Kidney capillary endothelial cell (primary cell): ENCODE data around the gene TRANK1.
"Not testable (repeated sequence)": the region's sequence is repeated elsewhere in the genome, so short reads cannot be mapped to it uniquely, and the experiment has no call there.

Experiments used
- DNase-seq: peaks from one replicate; pipeline ENCODE4 v3.0.0-alpha.2; 2018; ENCODE audit warnings: low spot score

The TRANK1 gene

DNA sequence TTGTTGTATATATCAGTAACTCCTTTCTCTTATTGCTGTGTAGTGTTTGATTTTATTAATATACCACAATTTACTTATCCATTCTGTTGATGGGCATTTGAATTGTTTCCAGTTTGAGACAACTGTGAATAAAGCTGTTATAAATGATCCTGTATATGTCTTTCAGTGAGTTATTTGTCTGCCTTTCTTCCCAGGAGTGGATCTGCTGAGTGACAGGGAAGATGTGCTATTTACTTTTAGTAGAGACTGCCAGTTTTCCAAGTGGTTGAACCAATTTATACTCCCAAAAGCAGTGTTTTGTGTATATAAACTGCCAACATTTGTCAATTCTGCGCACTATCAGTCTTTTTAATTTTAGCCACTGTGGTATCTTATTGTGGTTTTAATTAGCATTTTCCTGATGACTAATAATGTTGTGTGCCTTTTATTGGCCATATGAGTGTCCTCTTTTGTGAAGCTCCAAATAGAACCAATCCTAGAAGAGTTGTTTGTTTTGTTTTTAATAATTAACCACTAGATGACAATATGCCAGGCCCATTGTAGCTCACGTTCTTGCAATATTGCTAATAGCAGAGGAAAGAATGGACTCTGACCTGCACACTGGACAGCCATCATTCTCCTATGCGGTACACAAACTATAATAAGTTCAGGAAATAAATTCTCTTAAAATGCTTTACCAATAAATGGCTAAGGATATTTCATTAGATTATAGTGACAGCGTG, 25.3 kb downstream of the TRANK1 start:
- no peak for DNase-seq

DNA sequence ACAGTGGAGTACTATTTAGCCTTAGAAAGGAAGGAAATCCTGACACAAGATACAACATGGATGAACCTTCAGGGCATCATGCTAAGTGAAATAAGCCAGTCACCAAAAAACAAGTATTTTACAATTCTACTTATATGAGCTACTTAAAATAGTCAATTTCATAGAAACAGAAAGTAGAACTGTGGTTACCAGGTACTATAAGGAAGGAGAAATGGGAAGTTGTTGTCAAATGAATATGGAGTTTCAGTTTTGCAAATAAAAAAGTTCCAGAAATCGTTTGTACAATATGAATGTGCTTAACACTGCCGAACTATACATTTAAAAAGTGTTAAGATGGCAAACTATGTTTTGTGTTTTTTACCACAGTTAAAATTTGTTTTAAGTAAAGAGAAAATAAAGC, 26.8 kb downstream of the TRANK1 start:
- no peak for DNase-seq

DNA sequence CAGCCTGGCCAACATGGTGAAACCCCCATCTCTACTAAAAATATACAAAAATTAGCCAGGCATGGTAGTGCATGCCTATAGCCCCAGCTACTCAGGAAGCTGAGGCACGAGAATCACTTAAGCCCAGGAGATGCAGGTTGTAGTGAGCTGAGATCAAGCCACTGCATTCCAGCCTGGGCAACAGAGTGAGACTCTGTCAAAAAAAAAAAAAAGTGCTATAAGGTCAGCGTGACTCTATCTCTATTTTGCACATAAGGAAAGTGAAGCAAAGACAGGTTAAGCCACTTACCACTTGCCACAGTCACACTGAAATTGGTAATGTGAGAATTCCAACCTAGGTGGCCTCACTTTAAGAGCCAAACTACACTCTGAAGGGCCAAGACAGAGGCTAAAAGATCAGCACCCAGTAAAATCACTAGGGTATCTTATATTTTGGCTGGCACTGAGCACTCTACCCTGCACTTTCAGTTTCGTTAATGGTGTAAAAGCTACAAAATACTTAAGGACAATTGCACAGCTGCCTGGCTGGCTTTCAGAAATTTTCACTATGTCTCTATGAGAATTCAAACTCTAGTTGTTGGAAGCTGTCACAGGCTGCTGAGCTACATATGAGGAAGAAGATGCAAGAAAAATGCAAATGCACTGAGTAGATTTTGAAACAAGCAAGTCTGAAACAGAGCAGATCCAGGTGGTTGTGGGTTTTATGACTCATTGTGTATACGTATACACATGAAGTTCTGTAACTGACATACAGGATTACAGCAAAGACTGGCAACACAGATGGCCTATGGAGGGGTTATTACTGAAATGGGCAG, 32.7 kb downstream of the TRANK1 start:
- DNase-seq, result no peak

DNA sequence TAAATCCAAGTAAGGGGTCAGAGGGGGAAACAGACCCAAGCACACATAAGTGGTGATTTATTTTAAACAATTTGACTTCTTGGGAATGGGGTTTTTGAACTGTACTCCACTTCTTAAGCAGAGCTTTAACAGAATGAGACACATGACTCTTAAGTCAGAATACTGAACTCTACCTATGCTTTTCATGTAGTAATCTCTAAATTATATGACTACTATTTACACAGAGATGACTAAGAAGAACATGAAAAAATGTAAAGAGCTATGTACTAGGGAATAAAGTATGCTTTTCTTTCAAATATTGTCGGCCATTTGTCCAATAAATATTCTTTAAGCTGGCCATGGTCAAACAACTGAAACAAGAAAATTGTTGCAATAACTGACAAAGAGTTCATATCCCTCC, 35.2 kb downstream of the TRANK1 start:
- no peak for DNase-seq

DNA sequence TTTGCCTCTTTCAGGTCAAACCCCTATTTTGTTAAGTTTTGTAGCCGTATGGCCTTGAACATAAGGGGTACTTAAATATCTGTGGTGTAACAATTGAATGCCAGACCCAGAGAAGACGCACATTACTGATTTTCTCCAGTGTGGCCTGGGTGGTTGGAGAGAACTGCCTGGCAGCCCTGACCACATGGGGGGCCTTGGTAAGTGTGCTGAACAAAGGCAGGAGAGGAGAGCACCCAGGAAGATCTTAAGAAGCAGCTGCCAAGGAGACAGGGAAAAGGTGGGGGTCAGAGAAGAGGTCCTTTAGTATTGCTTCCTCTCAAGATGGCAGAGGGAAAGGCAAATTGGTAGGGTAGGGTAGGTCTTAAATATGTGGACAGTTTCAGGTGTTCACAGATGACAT, 35.7 kb downstream of the TRANK1 start:
- no peak for DNase-seq

DNA sequence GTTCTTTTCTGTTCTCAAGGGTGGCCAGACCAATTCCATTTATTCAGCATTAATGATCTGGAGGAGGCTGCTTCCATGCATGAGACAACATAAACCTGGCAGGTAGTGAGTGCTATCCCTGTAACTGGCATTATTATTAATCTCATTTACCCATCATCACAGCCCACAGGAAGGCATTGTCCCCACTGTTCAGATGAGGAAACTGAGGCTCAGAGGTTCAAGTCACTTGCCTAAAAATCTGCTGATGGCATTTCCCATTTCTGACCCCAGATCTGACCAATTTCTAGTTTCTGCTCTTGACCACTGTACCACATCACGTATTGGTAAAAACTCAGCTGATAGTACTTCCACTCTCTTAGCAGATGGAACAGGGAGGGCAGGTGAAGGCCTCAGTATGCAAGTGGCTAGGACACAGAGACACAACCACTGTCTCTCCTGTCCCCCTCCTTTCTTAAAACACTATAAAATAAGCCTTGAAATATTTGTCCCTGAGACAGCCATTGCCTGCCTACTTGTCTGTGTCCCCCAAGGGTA, 36.1 kb downstream of the TRANK1 start:
- no peak for DNase-seq

DNA sequence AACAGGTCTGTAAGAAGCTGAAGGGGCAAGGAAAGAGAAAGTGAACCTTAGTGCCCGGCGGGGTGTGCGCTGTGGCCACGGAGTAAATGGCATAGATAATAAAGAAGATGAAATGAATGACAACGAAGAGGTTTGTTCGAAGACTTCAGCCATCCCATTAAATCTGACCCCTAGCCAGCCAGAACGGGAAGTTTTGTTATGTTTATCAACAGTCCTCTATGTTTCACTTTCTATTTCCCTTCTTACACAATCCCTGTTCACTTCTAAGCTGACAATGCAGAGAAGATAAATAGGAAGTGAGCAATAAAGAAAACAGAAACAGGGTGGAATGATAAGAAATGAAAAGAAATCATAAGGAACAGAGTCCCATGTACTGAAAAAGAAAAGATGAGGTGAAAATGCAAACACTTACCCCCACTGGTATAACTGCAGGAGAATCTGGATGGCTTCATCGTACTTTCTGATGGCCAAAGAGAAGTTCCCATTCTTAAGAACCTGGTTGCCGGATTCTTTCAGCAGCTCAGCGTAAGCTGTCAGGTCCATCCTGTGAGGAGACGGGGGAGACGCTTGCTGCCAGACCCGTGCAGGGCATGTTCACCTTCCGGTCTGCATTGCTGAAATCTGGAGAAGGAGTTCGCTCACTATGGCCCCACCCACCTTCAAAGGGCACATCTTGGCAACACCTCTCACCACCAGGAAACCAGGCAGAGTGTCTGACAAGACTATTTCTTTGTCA, 36.8 kb downstream of the TRANK1 start:
- DNase-seq, result peak; percentile 57

DNA sequence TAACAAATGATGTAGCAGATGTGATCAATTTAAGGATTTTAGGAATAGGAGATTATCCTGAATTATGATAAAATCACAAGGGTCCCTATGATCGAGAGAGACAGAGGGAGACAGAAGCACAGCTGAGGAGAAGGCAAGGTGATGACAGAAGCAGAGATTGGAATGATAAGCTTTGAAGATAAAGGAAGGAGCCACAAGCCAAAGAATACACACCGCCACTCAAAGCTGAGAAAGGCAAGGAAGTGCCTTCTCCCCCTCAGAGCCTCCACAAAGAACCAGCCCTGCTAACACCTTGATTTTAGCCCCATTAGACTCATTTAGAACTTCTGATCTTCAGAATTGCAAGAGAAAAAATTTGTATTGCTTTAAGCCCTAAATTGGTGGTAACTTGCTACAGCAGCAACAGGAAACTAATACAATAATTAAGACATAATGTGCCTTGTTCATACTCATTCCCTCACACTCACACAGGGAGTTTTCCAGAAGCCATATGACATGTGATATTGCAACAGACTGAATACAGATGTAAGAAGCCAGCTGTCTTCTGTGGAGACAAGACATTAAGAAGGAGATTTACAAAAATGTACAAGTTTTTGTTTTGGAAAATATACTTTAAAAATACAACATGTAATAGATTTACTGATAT, 38.2 kb downstream of the TRANK1 start:
- no peak for DNase-seq

DNA sequence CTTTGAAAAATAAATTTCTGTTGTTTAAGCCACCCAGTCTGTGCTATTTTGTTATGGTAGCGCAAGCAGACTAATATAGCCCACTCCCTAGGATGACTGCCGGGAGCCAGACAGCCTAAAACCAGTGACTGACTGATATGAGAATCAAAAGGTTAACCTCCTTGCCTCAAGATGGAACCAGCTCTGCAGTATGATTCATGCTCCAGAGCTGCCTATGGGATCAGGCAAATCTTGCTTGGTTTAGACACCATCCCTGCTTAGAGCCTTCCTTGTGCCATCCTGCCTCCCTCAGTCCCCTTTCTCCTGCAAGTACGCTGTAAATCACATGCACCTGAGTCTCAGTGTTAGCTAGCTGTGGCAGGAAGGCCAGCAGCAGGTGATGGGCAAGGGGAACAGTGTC, 39.3 kb downstream of the TRANK1 start:
- DNase-seq, result no peak

DNA sequence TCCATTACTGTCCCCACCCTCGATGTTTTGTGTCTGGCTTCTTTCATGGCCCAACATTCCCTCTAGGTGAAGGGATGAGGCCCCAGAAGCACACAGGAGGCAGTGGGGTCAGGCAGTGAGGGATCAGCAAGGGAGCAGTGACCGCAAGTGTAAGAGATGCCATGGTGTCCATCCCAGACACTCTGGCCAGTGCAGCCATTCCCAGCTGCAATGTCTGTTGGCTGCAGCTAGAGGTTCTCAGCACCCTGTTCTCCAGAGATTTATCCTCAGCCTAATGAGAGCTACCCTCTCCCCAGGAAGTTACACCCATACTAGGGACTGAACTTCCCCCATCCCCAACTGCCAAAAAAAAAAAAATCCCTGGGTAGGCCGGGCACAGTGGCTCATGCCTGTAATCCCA, 40.2 kb downstream of the TRANK1 start:
- DNase-seq, result no peak

DNA sequence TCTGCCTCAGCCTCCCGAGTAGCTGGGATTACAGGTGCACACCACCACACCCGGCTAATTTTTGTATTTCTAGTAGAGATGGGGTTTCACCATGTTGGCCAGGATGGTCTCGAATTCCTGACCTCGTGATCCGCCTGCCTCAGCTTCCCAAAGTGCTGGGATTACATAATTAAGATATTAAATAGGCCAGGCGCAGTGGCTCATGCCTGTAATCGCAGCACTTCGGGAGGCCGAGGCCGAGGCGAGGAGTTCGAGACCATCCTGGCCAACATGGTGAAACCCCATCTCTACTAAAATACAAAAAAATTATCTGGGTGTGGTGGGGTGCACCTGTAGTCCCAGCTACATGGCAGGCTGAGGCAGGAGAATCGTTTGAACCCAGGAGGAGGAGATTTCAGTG, 40.8 kb downstream of the TRANK1 start:
- not testable (repeated sequence) for DNase-seq

DNA sequence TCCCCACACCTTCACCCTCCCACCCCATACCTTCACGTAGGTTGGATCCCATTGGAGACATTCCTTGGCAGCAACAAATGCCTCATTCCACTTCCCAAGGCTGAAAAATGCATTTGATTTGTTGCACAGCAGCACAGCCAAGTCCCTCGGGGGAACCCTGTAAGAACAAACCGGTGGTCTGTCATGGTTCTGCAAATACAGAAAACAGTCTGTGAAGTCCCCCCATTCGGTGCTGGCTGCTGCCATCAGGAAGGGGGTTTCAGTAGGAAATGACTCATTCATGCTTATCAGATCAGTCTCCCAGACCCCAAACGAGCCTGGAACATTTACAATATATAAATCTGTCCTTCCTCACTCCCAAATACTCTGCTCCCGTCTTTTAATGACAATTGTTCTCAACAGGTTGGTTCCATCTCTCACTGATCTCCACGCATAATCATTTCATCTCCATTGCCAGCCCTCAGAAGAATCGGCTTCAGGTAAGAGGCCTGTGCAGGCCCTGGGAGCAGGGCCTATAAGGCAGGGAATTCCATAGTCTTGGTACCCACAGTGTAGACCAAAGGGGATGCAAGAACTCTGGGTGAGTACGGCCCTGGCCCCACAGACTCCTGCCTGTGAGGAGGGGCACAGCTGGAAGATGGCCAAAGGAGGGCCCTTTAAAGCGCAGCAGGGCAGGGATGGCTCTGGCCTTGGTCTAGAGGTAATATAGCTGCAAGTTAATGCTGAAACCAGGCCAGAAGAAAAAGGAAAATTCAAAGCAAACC, 41.6 kb downstream of the TRANK1 start:
- no peak for DNase-seq

DNA sequence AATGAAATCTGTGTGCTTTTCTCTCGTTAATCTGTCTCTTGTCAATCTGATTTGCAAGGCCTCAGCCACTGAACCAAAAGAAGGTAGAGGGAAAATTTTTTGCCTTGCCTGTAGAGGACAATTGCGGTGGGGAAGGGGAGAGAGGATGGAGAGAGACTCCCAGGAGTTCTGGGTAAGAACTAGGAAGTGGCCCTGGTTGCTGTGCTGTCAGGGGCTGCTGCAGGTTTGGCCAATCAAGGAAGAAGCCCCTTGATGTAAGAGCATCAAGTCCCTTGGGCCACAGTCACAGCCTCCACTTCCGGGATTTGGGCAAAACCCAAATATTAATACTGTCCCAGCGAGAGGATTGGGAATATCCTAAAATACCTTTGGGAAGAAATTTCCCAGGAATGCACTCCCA, 43.3 kb downstream of the TRANK1 start:
- DNase-seq, result no peak

DNA sequence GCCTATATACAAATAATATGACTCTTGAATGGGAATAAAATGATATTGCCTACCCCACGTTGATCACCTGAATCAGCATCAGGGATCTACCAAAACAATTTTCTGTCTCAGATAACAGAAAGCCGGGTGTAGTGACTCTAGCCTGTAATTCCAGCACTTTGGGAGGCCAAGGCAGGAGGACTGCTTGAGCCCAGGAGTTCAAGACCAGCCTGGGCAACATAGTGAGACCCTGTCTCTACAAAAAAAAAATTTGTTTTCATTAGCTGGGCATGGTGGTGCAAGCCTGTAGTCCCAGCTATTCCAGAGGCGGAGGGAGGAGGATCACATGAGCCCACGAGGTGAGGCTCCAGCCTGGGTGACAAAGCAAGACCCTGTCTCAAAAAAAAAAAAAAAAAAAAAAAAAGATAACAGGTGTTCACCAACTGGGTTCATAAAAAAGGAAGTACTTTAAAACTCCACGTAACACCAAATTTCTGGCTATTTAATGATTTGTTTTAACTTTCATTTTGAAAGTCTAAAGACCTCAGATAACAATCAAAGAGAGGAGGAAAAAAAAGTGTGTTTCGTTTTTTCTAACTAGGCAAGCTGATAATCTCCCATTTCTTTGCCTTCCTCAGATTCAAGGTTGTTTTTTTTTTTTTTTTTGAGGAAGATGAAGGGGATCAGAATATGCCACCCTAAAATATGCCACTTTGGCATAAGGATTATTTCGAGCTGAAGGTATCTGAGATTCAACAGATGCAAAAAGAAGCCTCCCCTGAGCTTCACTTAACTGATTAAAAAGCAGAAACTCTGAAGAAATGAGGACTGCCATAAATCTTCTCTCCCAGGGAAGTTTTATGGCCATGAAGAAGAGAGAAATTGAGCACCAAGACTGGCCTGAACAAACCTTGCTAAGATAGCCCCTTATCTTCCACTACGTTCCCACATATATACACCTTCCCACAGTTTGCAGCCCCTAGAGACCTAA, 44.1 kb downstream of the TRANK1 start:
- no peak for DNase-seq

DNA sequence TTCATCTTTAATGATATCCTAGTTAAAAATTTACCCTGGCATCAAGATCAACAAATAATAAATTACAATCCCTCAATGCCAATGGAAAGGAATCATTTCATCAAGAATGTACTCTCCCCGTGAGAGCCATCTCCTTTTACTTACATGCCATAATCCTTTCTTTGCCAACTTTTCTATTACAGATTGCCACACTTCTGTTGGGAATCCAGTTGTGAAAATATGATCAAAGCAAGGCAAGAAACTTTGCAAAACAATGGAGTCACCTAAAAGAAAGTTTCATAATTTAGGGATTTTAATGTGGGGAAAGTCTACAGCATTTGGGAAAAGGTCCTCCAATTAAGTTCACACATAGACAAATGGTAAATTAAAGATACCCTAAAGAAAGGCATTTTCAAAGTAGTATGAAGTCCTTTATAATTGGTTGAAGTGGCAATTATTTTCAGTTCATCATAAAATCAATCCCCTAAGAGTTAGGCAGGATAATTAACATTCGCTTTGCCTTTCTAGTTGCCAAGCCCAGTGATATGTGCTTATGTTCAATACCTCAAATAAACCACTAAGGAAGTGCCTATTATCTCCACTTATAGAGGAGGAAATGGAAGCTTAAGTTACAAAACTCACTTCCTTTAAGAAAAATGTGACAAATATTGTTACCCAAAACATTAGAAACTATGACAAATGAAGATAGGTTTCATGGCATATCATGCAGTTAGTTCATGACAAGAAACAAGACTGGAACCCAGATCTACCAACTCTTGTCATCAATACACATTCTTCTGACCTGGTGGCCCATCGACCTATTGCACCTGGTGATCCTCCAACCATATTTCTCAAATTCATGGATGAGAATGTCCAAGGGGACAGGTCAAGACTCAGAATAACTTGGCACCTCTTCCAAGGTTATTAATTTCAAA, 49.1 kb downstream of the TRANK1 start:
- no peak for DNase-seq

DNA sequence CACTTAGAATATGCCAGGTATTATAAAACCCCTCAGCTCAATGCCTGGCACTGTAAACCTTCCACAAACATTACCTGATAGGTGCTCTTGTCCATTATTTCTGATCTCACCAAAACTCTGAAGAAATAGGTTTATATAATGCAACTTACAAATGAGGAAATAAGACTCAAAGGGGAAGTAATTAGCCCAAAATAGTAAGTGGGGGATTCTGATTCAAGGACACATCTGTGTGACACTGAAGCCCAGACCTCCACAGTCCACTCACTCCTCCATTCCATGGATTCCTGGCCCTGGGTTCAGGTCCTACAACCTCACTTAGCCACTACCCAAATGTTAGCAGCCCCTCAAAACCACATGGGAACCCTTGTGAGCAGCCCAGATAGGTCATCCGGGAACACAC, 49.9 kb downstream of the TRANK1 start:
- no peak for DNase-seq

DNA sequence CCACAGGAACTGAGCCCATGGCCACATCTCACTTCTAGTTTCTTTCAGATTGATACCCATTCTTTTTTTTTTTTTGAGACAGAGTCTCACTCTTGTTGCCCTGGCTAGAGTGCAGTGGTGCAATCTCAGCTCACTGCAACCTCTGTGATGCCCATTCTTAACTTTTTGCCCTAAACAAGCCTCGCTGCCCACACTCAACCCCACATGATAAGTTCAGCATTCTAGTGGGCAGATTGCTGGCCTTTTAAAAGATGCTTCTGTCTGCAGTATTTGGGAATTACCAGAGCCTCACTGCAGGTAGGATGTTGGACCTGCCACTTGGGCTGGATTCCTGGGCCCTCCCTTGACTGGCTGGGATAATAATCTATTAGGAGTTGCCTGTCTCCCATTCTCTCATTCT, 51.0 kb downstream of the TRANK1 start:
- DNase-seq, result no peak

DNA sequence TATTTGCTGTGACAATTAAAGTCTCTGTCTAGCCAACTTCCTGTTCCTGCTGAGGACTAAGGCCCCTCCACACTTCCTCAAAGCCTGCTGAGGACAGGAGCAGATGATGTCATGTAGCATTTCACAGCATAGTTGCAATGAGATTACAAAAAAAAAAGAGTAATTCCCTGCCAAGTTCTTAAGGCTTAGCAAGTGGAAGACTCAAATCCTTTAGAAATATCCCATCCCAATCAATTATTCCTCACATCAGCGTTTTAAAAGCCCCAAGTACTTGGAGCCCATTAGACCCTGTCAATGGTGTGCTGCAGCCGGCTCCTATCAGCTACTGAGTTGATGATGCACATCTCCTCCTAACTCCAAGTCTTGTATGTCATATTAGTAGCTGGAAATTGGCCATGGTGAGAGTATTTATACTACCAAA, 51.7 kb downstream of the TRANK1 start:
- DNase-seq, result peak; percentile 91
